ENCODE measurements around the gene C4orf17.
"Not testable (repeated sequence)": the region's sequence is repeated elsewhere in the genome, so short reads cannot be mapped to it uniquely, and the experiment has no call there.

C4orf17 gene

DNA sequence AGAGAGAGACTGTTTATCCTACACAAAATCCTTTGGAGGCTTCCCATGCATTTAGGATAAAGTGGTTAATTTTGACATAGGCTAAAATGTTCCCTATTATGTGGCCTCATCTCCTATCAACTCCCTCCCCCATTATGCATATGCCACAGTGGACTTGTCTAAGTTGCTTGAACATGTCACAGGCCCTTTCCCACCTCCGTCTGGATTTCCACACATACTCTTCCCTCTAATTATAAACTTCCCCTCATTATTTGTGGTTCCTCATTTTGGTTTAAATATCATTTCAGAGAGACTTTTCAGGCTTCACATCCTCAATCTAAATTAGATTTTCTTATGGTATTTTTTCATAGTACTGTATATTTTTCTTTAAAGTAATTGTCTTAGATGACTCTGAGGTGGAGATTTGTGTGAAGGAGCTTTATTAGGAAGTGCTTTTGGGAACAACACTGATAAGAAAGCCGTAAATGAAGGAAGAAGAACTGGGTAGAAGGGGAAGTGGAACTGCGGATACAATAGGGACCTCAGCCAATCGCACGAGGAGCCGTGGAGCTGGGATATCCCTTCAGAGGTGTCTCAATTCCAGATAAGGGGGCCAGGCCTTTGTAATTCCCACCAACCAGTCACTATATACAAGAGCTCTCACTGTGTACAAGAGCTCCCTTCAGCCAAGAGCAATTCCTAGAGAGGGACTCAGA, 7.9 kb downstream of the C4orf17 start:
- no peaks in the 10 kb centered on the region for H3K79me2 ChIP-seq (ENCODE audit: insufficient read depth, low read length)
- no peak overlapping the region for H2AFZ ChIP-seq (ENCODE audit: low read depth, low read length, severe bottlenecking)
- no peaks in the 10 kb centered on the region for H3K36me3 ChIP-seq (ENCODE audit: low read length)
- no peak overlapping the region for H3K4me2 ChIP-seq (ENCODE audit: low read depth, low read length, poor library complexity, severe bottlenecking)
- H4K20me1 ChIP-seq (ENCODE audit: low read depth, low read length): no peaks in the 10 kb centered on the region
- H3K4me3 ChIP-seq (ENCODE audit: insufficient read depth, low read length, poor library complexity, severe bottlenecking): no peak overlapping the region
- H3K27me3 ChIP-seq (ENCODE audit: low read length): no peaks in the 10 kb centered on the region
- H3F3A ChIP-seq (ENCODE audit: insufficient read depth): no peaks in the 10 kb centered on the region
- no peak overlapping the region for H3K9ac ChIP-seq (ENCODE audit: low read length)
- no peak for TF ChIP-seq EZH2phosphoT487 (conservative IDR thresholded peaks at IDR 0.05; ENCODE audit: low read length)
- TF ChIP-seq, protein P1, sequence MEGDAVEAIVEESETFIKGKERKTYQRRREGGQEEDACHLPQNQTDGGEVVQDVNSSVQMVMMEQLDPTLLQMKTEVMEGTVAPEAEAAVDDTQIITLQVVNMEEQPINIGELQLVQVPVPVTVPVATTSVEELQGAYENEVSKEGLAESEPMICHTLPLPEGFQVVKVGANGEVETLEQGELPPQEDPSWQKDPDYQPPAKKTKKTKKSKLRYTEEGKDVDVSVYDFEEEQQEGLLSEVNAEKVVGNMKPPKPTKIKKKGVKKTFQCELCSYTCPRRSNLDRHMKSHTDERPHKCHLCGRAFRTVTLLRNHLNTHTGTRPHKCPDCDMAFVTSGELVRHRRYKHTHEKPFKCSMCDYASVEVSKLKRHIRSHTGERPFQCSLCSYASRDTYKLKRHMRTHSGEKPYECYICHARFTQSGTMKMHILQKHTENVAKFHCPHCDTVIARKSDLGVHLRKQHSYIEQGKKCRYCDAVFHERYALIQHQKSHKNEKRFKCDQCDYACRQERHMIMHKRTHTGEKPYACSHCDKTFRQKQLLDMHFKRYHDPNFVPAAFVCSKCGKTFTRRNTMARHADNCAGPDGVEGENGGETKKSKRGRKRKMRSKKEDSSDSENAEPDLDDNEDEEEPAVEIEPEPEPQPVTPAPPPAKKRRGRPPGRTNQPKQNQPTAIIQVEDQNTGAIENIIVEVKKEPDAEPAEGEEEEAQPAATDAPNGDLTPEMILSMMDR (IDR thresholded peaks at IDR 0.05; ENCODE audit: insufficient read depth, low read length, poor library complexity, severe bottlenecking): no peak
- no peaks in the 10 kb centered on the region for H3K9me3 ChIP-seq (ENCODE audit: insufficient read depth, low read length)
- no peak overlapping the region for H3K27ac ChIP-seq (ENCODE audit: low read depth, low read length)
- H3K9me2 ChIP-seq (replicated peaks; ENCODE audit: insufficient read depth, low read length): no peaks in the 10 kb centered on the region

- no peak overlapping the region for H3K4me3 ChIP-seq (ENCODE audit: insufficient read depth, low read length, poor library complexity, severe bottlenecking)
- H4K20me1 ChIP-seq (ENCODE audit: low read depth, low read length): no peaks in the 10 kb centered on the region
- no peaks in the 10 kb centered on the region for H3K9me2 ChIP-seq (replicated peaks; ENCODE audit: insufficient read depth, low read length)
- no peak overlapping the region for H3K4me2 ChIP-seq (ENCODE audit: low read depth, low read length, poor library complexity, severe bottlenecking)
- H3K27ac ChIP-seq (ENCODE audit: low read depth, low read length): no peak overlapping the region
- H3K9ac ChIP-seq (ENCODE audit: low read length): no peak overlapping the region
- H3K79me2 ChIP-seq (ENCODE audit: insufficient read depth, low read length): no peaks in the 10 kb centered on the region
- H3F3A ChIP-seq (ENCODE audit: insufficient read depth): no peaks in the 10 kb centered on the region
- H2AFZ ChIP-seq (ENCODE audit: low read depth, low read length, severe bottlenecking): no peak overlapping the region
- H3K36me3 ChIP-seq (ENCODE audit: low read length): no peaks in the 10 kb centered on the region
- TF ChIP-seq, protein P1 (IDR thresholded peaks at IDR 0.05; ENCODE audit: insufficient read depth, low read length, poor library complexity, severe bottlenecking): no peak
- no peak for TF ChIP-seq EZH2phosphoT487 (conservative IDR thresholded peaks at IDR 0.05; ENCODE audit: low read length)
- H3K9me3 ChIP-seq (ENCODE audit: insufficient read depth, low read length): no peaks in the 10 kb centered on the region
- no peaks in the 10 kb centered on the region for H3K27me3 ChIP-seq (ENCODE audit: low read length)
Observed at GRCh38 chr4:99529228-99529627, 18.4 kb downstream of the C4orf17 start.

GRCh38 chr4:99529956-99530355, 19.1 kb downstream of the C4orf17 start:
- H3K79me2 ChIP-seq (ENCODE audit: insufficient read depth, low read length): no peaks in the 10 kb centered on the region
- no peak overlapping the region for H3K4me2 ChIP-seq (ENCODE audit: low read depth, low read length, poor library complexity, severe bottlenecking)
- H3F3A ChIP-seq (ENCODE audit: insufficient read depth): no peaks in the 10 kb centered on the region
- no peaks in the 10 kb centered on the region for H3K36me3 ChIP-seq (ENCODE audit: low read length)
- H3K27me3 ChIP-seq (ENCODE audit: low read length): no peaks in the 10 kb centered on the region
- H3K27ac ChIP-seq (ENCODE audit: low read depth, low read length): no peak overlapping the region
- TF ChIP-seq, protein P1 (IDR thresholded peaks at IDR 0.05; ENCODE audit: insufficient read depth, low read length, poor library complexity, severe bottlenecking): no peak
- no peak for TF ChIP-seq EZH2phosphoT487 (conservative IDR thresholded peaks at IDR 0.05; ENCODE audit: low read length)
- no peaks in the 10 kb centered on the region for H3K9me3 ChIP-seq (ENCODE audit: insufficient read depth, low read length)
- H3K9me2 ChIP-seq (replicated peaks; ENCODE audit: insufficient read depth, low read length): no peaks in the 10 kb centered on the region
- no peaks in the 10 kb centered on the region for H4K20me1 ChIP-seq (ENCODE audit: low read depth, low read length)
- no peak overlapping the region for H3K9ac ChIP-seq (ENCODE audit: low read length)
- no peak overlapping the region for H2AFZ ChIP-seq (ENCODE audit: low read depth, low read length, severe bottlenecking)
- H3K4me3 ChIP-seq (ENCODE audit: insufficient read depth, low read length, poor library complexity, severe bottlenecking): no peak overlapping the region

DNA sequence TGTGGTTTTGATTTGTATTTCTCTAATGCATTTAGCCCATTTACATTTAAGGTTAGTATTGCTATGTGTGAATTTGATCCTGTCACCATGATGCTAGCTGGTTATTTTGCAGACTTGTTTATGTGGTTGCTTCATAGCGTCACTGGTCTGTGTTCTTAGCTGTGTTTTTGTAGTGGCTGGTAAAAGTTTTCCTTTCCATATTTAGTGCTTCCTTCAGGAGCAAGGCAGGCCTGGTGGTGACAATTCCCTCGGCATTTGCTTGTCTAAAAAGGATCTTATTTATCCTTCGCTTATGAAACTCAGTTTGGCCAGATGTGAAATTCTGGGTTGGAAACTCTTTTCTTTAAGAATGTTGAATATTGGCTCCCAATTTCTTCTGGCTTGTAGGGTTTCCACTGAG, 23.9 kb downstream of the C4orf17 start:
- H3K9me3 ChIP-seq (ENCODE audit: insufficient read depth, low read length); H3K79me2 ChIP-seq (ENCODE audit: insufficient read depth, low read length); H3K9me2 ChIP-seq (replicated peaks; ENCODE audit: insufficient read depth, low read length); H2AFZ ChIP-seq (ENCODE audit: low read depth, low read length, severe bottlenecking); H3K36me3 ChIP-seq (ENCODE audit: low read length); H3K4me2 ChIP-seq (ENCODE audit: low read depth, low read length, poor library complexity, severe bottlenecking); H4K20me1 ChIP-seq (ENCODE audit: low read depth, low read length); H3F3A ChIP-seq (ENCODE audit: insufficient read depth); H3K9ac ChIP-seq (ENCODE audit: low read length); H3K4me3 ChIP-seq (ENCODE audit: insufficient read depth, low read length, poor library complexity, severe bottlenecking); H3K27ac ChIP-seq (ENCODE audit: low read depth, low read length); H3K27me3 ChIP-seq (ENCODE audit: low read length): not testable (repeated sequence)
